Kidney tubule cell (primary cell): ENCODE results near the gene NPFF.

Experiments
- DNase-seq: peaks from one replicate; pipeline ENCODE4 v3.0.0-alpha.2; 2018; ENCODE audit warnings: low spot score

The NPFF gene

GRCh38 chr12:53474819-53475218 is 32.5 kb downstream of the NPFF start:
- DNase-seq = no peak

GRCh38 chr12:53474077-53474476 is 33.2 kb downstream of the NPFF start:
- no peak for DNase-seq

DNA sequence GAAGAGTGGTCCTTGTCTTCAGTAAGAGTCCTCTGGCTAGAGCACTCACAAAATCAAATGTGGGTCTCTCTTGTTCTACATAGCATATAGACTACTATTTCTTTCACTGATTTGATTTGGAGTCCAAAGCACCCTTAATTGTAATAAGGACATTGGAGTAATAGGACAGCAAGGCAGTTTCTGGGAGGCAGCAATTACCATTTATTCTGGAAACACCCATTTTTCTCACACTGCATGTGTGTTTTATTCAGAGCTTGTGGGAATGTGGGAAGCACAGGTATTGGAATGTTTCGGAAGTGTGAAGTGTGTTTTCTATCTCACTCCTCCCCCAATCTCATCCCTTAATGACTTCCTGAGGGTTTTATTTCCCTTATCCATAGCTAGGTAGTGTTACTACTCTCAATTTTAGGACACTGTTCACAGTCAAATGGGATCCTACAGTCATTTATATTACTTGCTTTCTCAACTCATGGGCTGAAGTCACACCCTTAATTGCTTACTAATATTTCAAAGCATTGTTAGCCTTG is 35.2 kb downstream of the NPFF start:
- DNase-seq = no peak

GRCh38 chr12:53468282-53468681 is 39.0 kb downstream of the NPFF start:
- DNase-seq = no peak

DNA sequence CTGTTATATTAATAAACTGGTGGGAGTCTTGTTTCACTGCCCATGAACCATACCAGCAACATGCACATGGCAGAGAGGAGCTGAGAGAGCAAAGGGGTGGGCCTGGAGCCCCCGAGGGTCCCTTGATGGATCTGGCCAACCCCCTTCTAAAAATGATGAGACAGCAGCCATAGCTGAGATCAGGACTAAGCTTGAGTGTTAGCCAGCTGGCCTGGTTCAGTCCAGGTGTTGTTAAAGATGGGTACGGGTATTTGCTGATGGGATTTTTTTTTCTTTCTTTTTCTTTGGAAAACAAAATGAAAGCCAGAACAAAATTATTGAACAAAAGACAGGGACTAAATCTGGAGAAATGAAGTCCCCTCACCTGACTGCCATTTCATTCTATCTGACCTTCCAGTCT is 39.4 kb downstream of the NPFF start:
- no peak for DNase-seq

- no peak for DNase-seq
Measured at GRCh38 chr12:53467082-53467481, 40.2 kb downstream of the NPFF start.

DNA sequence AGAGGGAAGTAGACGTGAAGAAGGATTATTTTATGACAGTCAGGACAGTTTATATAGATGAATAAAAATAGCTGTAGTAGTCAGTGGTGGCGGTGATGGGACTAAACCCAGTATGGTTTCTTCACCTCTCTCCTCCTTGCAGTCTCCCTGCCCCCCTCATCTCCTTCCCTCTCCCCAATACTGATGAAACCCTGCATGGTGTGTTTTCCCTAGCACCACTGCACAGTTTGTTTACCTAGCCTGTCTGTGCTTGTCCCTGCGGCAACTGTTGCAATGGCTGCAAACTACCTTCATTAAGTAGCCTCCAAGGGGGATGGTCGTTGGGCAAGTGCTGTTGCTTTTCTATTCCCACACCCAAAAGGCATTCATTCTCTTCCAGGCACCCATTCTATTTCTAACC is 40.6 kb downstream of the NPFF start:
- DNase-seq = no peak

DNA sequence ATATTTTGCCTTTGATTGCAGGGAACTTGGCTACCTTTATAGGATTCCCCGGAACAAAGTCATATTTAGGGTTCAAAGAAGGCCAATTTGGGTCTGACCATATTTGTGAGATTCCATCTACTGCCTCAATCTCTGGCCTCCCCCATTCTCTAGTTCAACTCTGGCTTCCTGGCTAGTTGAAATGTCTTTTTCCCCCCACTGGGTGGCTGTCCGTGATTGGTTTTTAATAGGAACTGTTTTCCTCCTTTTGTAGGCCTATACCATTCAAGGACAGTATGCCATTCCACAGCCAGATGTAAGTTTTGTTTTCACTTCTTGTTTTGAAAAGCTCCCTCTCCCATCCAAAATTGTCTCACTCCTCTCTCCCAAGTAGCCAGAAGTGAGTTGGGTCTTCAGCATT is 41.6 kb downstream of the NPFF start:
- no peak for DNase-seq

DNA sequence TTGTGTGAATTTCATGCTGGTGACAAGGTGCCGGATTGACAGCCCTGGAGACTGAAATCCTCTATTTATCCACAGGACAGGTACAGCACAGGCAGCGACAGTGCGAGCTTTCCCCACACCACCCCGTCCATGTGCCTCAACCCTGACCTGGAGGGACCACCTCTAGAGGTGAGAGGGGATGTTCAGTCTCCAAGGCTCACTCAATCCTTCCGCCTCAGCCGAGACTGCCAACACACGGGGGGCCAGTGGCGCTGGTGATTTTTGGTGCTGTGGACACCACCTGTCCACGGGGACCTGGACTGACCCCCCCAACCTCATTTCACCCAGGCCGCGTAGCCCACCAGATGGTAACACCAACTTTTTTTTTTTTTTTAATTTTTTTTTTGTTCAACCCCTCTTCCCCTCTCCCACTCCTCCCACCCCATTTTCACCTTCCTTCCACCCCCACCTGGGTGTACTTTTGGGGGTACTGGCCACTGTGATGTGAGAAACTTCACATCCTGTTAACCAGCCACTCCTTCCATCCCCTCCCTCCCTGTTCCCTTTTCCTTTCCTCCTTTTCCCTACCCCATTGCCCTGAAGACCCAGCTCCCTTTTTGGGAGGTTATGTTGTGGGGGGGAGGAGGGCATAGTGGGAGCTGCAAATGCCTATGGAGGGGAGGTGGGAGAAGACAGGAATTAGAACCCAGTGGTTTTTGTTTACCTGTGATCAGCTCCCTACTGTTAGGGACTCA is 42.4 kb downstream of the NPFF start:
- no peak for DNase-seq

GRCh38 chr12:53463802-53464560 is 43.3 kb downstream of the NPFF start:
- no peak for DNase-seq

DNA sequence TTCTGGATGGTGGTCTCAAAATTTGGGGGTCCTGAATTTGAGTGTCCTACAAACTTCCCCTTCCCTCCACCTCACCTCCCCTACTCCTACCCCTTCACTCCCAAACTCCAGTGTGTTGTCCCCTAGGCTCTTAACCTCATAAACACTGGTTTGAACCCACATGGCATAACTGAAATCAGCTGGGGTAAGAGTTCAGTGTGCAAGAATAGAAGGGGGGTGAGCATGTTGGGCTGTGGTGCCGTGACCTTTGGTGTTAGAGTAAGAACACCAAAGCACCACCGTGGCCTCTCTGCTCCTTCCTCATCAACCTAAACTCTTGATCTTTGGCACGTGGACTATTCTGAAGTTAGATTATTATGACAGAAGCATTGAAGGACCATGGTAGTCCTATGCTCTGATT is 44.3 kb downstream of the NPFF start:
- DNase-seq = no peak

GRCh38 chr12:53461591-53461990 is 45.7 kb downstream of the NPFF start:
- no peak for DNase-seq

- no peak for DNase-seq
Measured at GRCh38 chr12:53461059-53461458, 46.2 kb downstream of the NPFF start.

DNA sequence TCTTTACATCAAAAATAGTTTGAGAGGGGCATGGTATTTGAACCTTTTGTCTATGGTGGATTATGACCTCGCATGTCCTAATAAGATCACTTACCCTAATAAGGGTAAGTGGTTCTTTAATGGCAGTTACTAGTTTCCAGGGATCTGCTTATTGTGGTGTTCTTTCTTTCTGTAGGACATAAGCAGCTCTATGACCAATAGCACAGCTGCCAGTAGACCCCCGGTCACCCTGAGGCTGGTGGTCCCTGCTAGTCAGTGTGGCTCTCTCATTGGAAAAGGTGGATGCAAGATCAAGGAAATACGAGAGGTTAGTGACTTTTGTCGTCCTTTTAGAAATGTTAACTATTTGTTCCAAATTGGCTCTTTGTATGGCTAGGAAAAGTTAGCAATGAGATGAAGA is 48.2 kb downstream of the NPFF start:
- no peak for DNase-seq
